Duodenal mucosa (tissue), 2 donors: ENCODE results near the gene CALN1.

Experiments used
- H3K27ac ChIP-seq: one replicate; pipeline ENCODE4 v1.7.0; 2013; ENCODE audit warnings: low read depth, low read length
- H3K27me3 ChIP-seq, 2 donors: one replicate each; pipeline ENCODE4 v1.7.0; 2013; ENCODE audit warnings: low read length in 2 of 2, control low read depth in 1 of 2; ENCODE audit not compliant: insufficient read depth in 2 of 2, control insufficient read depth in 1 of 2
- H3K36me3 ChIP-seq, 2 donors: one replicate each; pipeline ENCODE4 v1.7.0; 2013; ENCODE audit warnings: low read length in 2 of 2, control low read depth in 1 of 2; ENCODE audit not compliant: insufficient read depth in 2 of 2, control insufficient read depth in 1 of 2
- H3K4me1 ChIP-seq, 2 donors: one replicate each; pipeline ENCODE4 v1.7.0; 2013; ENCODE audit warnings: low read length in 2 of 2, control low read depth in 1 of 2; ENCODE audit not compliant: insufficient read depth in 2 of 2, control insufficient read depth in 1 of 2
- H3K4me3 ChIP-seq, 2 donors: one replicate each; pipeline ENCODE4 v1.7.0; 2013; ENCODE audit warnings: low read length in 2 of 2, low read depth in 1 of 2
- H3K9ac ChIP-seq, 2 donors: one replicate each; pipeline ENCODE4 v1.7.0; 2013; ENCODE audit warnings: low read length in 2 of 2, low read depth in 1 of 2
- H3K9me3 ChIP-seq, 2 donors: one replicate each; pipeline ENCODE4 v1.7.0; 2013; ENCODE audit warnings: low read length in 2 of 2, control low read depth in 1 of 2; ENCODE audit not compliant: control insufficient read depth in 1 of 2

The CALN1 gene

GRCh38 chr7:71990138-71990462, 422.0 kb downstream of the CALN1 start:
- Histone ChIP-seq H3K4me3 (no peak overlapping the region), H3K9ac (no peak overlapping the region), H3K9me3 (peaks cover 0 to 4% of the 10 kb centered on the region in 2 donors), H3K36me3 (no peaks in the 10 kb centered on the region), H3K27ac (no peak overlapping the region), H3K4me1 (no peaks in the 10 kb centered on the region), H3K27me3 (no peaks in the 10 kb centered on the region)

GRCh38 chr7:71988201-71988600, 423.9 kb downstream of the CALN1 start:
- Histone ChIP-seq H3K27ac (no peak overlapping the region), H3K9me3 (peaks cover 0 to 4% of the 10 kb centered on the region in 2 donors), H3K4me1 (no peaks in the 10 kb centered on the region), H3K9ac (no peak overlapping the region), H3K36me3 (no peaks in the 10 kb centered on the region), H3K4me3 (no peak overlapping the region), H3K27me3 (no peaks in the 10 kb centered on the region)

GRCh38 chr7:71987200-71987767, 424.9 kb downstream of the CALN1 start:
- H3K9ac ChIP-seq = no peak overlapping the region
- no peaks in the 10 kb centered on the region for H3K4me1 ChIP-seq
- H3K27ac ChIP-seq = no peak overlapping the region
- H3K36me3 ChIP-seq = no peaks in the 10 kb centered on the region
- H3K9me3 ChIP-seq = peaks cover 0 to 4% of the 10 kb centered on the region in 2 donors
- no peaks in the 10 kb centered on the region for H3K27me3 ChIP-seq
- H3K4me3 ChIP-seq = no peak overlapping the region

GRCh38 chr7:71984348-71984747, 427.8 kb downstream of the CALN1 start:
- Histone ChIP-seq H3K36me3 (no peaks in the 10 kb centered on the region), H3K9me3 (peaks cover 0 to 6% of the 10 kb centered on the region in 2 donors), H3K4me1 (no peaks in the 10 kb centered on the region), H3K27me3 (no peaks in the 10 kb centered on the region), H3K9ac (no peak overlapping the region), H3K4me3 (no peak overlapping the region), H3K27ac (no peak overlapping the region)

- Histone ChIP-seq H3K36me3 (no peaks in the 10 kb centered on the region), H3K4me1 (no peaks in the 10 kb centered on the region), H3K27ac (no peak overlapping the region), H3K9ac (no peak overlapping the region), H3K27me3 (no peaks in the 10 kb centered on the region), H3K4me3 (no peak overlapping the region), H3K9me3 (peaks cover 4 to 12% of the 10 kb centered on the region in 2 donors)
Observed at GRCh38 chr7:71982851-71983250, 429.3 kb downstream of the CALN1 start.

GRCh38 chr7:71976645-71977044, 435.5 kb downstream of the CALN1 start:
- no peaks in the 10 kb centered on the region for H3K36me3 ChIP-seq
- no peak overlapping the region for H3K27ac ChIP-seq
- H3K4me1 ChIP-seq = no peaks in the 10 kb centered on the region
- H3K27me3 ChIP-seq = no peaks in the 10 kb centered on the region
- H3K4me3 ChIP-seq = no peak overlapping the region
- H3K9me3 ChIP-seq = peaks cover 15 to 19% of the 10 kb centered on the region in 2 donors
- H3K9ac ChIP-seq = no peak overlapping the region

GRCh38 chr7:71974611-71975010, 437.5 kb downstream of the CALN1 start:
- Histone ChIP-seq H3K36me3 (no peaks in the 10 kb centered on the region), H3K9ac (no peak overlapping the region), H3K4me1 (no peaks in the 10 kb centered on the region), H3K27me3 (no peaks in the 10 kb centered on the region), H3K27ac (no peak overlapping the region), H3K4me3 (no peak overlapping the region), H3K9me3 (peaks cover 20 to 22% of the 10 kb centered on the region in 2 donors)

GRCh38 chr7:71972534-71972933, 439.6 kb downstream of the CALN1 start:
- Histone ChIP-seq H3K4me3 (no peak overlapping the region), H3K27ac (no peak overlapping the region), H3K9ac (no peak overlapping the region), H3K36me3 (no peaks in the 10 kb centered on the region), H3K4me1 (no peaks in the 10 kb centered on the region), H3K27me3 (no peaks in the 10 kb centered on the region), H3K9me3 (peaks cover 16% of the 10 kb centered on the region in 2 donors)

- H3K4me3 ChIP-seq = no peak overlapping the region
- peaks cover 10 to 11% of the 10 kb centered on the region in 2 donors for H3K9me3 ChIP-seq
- no peaks in the 10 kb centered on the region for H3K36me3 ChIP-seq
- H3K27ac ChIP-seq = no peak overlapping the region
- no peaks in the 10 kb centered on the region for H3K4me1 ChIP-seq
- no peak overlapping the region for H3K9ac ChIP-seq
- no peaks in the 10 kb centered on the region for H3K27me3 ChIP-seq
Observed at GRCh38 chr7:71970725-71971124, 441.4 kb downstream of the CALN1 start.

- Histone ChIP-seq H3K27ac (no peak overlapping the region), H3K27me3 (no peaks in the 10 kb centered on the region), H3K9me3 (no peaks in the 10 kb centered on the region), H3K36me3 (no peaks in the 10 kb centered on the region), H3K9ac (no peak overlapping the region), H3K4me3 (no peak overlapping the region), H3K4me1 (no peaks in the 10 kb centered on the region)
Observed at GRCh38 chr7:71962636-71963035, 449.5 kb downstream of the CALN1 start.

- Histone ChIP-seq H3K36me3 (no peaks in the 10 kb centered on the region), H3K9ac (no peak overlapping the region), H3K4me3 (no peak overlapping the region), H3K27ac (no peak overlapping the region), H3K27me3 (no peaks in the 10 kb centered on the region), H3K9me3 (no peaks in the 10 kb centered on the region), H3K4me1 (no peaks in the 10 kb centered on the region)
Observed at GRCh38 chr7:71961283-71961682, 450.9 kb downstream of the CALN1 start.
